ENCODE measurements around the gene SLC25A21.
A peak's percentile ranks its signal among the peaks of the same experiment; 100 is the strongest.

The SLC25A21 gene

DNA sequence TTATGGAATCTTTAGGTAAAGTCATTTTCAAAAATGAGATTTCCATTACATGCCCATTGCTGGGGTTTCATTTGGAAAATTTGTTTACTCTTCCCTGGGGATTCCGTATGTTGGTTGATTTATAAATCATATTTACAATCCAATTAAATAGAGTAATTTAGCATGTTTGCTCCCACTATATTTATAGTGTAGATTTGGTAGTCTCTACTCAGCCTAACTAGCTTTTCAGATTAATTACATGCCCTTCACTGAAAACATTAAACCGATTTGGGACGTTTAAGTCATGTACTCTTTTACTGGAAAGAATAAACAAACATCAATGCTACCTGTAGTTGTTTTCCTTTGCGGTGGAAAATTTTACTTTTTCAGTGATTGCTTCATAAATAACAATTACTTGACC lies 500.3 kb downstream of the SLC25A21 start:
- TF ChIP-seq GATA1 (IDR thresholded peaks at IDR 0.05; ENCODE audit: low read depth, low read length) (no peak), POLR2A (IDR thresholded peaks at IDR 0.05; ENCODE audit: low read length) (no peak)
- no peak for DNase-seq

DNA sequence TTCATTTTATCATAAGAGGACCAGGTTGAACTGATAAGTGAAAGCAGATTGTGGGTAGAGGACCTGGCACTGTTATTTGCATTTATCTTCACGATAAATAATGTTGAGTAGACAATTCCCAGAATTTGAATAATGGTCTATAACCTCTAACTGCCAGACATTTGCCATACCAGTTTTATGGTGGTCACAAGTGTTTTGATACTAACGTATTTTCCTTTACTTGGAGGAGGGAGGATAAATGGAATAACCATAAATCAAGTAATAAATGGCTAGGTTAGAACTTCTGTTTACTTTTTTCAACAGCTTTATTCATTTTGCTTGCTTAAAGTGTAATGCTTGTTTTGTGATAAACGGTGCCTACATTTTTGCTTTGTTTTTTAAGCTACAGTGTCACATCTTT lies 501.3 kb downstream of the SLC25A21 start:
- DNase-seq: no peak
- no peak for TF ChIP-seq POLR2A (IDR thresholded peaks at IDR 0.05; ENCODE audit: low read length)
- no peak for TF ChIP-seq GATA1 (IDR thresholded peaks at IDR 0.05; ENCODE audit: low read depth, low read length)

DNA sequence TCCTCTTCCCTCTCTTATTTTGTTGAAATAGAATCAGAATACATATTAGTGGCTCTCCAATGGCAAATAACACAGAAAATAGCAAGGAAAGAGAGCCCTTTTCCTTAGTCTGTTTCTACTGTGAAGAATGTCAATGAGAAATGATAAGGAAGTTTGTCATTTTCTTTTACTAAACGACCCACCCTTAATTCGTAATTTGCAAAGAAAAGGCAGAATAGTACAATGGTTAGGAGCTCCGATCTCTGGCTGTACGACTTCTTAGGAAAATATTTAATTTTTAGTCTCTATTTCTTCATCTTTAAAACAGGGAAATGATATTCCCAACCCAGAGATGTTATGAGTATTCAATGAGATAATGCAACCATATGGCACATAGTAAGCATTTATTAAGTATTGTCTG lies 504.7 kb downstream of the SLC25A21 start:
- TF ChIP-seq POLR2A (IDR thresholded peaks at IDR 0.05; ENCODE audit: low read length) (no peak), GATA1 (IDR thresholded peaks at IDR 0.05; ENCODE audit: low read depth, low read length) (no peak)
- no peak for DNase-seq

- TF ChIP-seq POLR2A (IDR thresholded peaks at IDR 0.05; ENCODE audit: low read length) (no peak), GATA1 (IDR thresholded peaks at IDR 0.05; ENCODE audit: low read depth, low read length) (no peak)
- no peak for DNase-seq
Measured at GRCh38 chr14:36666416-36667206, 505.8 kb downstream of the SLC25A21 start.

GRCh38 chr14:36665887-36666415 lies 506.5 kb downstream of the SLC25A21 start:
- TF ChIP-seq GATA1 (IDR thresholded peaks at IDR 0.05; ENCODE audit: low read depth, low read length): no peak
- no peak for DNase-seq

DNA sequence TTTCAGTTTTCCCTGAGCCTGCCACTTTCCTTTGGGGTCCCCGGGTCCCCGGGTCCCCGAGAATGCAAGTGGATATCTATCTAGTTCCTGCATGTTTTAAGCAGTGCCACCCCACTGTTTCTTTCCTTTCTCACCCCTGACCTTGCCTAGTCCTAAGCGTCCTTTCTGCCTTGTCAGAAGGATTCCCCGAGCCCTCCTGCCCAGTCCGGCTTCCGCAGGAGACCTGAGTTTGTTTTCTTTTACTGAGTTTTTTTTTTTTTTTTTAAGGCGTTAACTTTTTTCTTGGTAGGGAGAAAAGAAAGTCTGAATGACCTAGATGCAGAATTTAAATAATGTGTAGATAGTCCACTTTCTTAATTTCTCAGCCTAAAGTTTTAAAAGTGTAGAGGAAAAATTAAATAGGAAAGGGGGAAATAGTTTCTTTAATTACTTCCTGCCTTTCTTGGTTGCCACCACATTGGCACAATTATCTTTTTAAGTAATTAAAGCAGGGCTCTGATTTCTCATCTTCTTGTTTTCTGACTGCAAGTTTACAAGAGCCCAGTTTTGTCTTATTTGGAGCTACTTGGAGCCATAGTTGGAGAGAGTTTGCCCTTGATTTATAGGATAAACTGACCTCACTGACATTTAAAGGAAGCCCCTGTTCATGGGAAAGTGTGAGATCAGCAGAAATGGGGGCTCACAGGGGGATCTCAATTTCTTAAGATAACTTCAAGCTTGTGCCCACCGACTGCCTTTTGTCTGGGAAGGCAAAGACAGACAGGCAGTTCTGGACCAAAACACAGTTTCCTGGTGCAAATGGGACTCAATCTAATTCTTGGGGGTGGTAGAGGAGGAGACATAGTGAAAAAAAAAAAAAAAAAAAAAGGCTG lies 507.8 kb downstream of the SLC25A21 start:
- peak in 1 of 2 experiments; percentile 31 for DNase-seq
- TF ChIP-seq GATA1 (IDR thresholded peaks at IDR 0.05; ENCODE audit: low read depth, low read length) (no peak), POLR2A (IDR thresholded peaks at IDR 0.05; ENCODE audit: low read length) (no peak)

GRCh38 chr14:36663404-36664321 lies 508.7 kb downstream of the SLC25A21 start:
- TF ChIP-seq POLR2A (IDR thresholded peaks at IDR 0.05; ENCODE audit: low read length) (no peak), GATA1 (IDR thresholded peaks at IDR 0.05; ENCODE audit: low read depth, low read length) (no peak)

GRCh38 chr14:36662543-36663403 lies 509.6 kb downstream of the SLC25A21 start:
- DNase-seq: peak; percentile 36 to 57
- TF ChIP-seq GATA1 (IDR thresholded peaks at IDR 0.05; ENCODE audit: low read depth, low read length) (no peak), POLR2A (IDR thresholded peaks at IDR 0.05; ENCODE audit: low read length) (no peak)

More at GRCh38 chr14:36663404-36664321, 508.7 kb downstream of the SLC25A21 start:
- peak in 1 of 2 experiments; percentile 31 for DNase-seq

GRCh38 chr14:36662258-36662542 lies 510.2 kb downstream of the SLC25A21 start:
- DNase-seq: no peak
- TF ChIP-seq POLR2A (IDR thresholded peaks at IDR 0.05; ENCODE audit: low read length): no peak
- TF ChIP-seq GATA1 (IDR thresholded peaks at IDR 0.05; ENCODE audit: low read depth, low read length): no peak

DNA sequence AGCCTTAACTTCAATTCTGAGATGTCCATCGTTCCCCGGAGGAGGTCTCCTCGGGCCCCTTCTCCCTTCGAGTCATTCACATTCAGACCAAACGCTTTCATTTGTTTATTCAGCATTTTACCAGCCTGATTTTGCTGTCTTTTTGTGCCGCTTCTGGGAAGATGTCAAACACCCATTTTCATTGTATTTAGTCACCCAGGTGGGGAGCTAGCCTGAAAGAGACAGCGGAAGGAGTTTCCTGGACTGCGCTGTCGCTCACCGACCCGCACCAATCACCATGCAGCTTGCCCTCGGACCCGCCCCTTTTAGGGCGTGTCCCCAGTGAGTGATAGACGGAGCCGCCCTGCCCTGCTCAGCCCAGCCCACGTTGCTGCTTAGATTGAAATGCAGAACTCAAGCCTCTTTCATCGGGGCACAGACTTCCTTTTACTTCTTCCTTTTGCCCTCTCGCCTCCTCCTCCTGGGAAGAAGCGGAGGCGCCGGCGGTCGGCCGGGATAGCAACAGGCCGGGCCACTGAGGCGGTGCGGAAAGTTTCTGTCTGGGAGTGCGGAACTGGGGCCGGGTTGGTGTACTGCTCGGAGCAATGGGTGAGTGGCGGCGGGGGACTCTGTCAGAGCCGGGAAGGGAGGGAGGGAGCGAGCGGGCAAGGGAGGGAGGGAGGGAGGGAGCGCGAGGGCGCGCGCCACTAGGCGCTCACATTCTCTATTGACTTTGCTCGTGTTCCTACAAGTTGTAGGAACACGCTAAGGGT lies 510.7 kb downstream of the SLC25A21 start, which contains the start of gene PAX9:
PAX9 (plus strand) TSS at position 355 of the 752 bp plus-strand sequence; CDS start at position 585, 230 bp downstream.
- TF ChIP-seq GATA1 (IDR thresholded peaks at IDR 0.05; ENCODE audit: low read depth, low read length): no peak
- TF ChIP-seq POLR2A (IDR thresholded peaks at IDR 0.05; ENCODE audit: low read length): no peak
- peak; percentile 91 to 94 for DNase-seq

DNA sequence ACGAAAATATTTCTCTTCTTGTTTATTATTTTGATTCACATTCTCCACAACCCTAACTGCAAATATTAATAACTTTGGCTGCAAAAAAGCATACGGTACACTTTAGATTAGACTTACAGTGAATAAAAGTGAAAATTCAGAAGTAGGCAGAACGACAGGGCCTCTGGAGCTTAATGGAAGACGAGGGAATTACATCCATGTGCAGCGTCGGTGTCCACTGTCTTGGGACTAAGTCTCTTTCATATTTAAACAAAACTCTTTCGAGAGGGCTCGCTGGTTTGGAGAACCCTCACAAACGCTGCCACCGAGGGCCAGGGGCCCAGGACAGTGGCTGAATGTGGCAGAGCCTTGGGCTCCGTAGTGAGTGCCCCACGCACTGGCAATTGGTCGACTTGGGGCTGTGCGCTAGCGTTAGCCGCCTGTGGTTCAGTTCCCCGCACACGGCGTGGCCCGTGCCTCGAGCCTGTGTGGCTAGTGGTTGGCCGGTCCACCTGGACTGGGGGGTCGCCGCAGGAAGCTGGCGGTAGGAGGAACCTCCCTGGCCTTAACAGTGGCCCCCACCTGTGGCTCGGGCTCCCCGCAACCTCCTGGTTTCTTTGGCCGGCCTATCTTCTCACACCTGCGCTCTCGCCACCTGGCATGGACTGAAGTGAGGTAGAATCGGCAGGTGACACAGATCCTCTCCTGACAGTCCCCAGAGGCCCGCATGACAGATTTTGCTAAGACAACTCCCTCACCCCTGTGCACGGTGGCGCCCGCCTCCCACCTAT lies 511.5 kb downstream of the SLC25A21 start:
- TF ChIP-seq POLR2A (IDR thresholded peaks at IDR 0.05; ENCODE audit: low read length): no peak
- DNase-seq: peak in 1 of 2 experiments; percentile 39
